ENCODE measurements around the gene RNF212.

Gene RNF212

GRCh38 chr4:1038948-1039492 lies 74.3 kb downstream of the RNF212 start:
- Mint-ChIP-seq H3K27me3 (peaks cover 6% of the 10 kb centered on the region), H3K27ac (no peak overlapping the region), H3K9me3 (peaks cover 4% of the 10 kb centered on the region), H3K36me3 (ENCODE audit: low read depth) (no peaks in the 10 kb centered on the region), H3K4me3 (no peak overlapping the region), H3K4me1 (peaks cover 2% of the 10 kb centered on the region)
- ATAC-seq: no peak
- no peak for DNase-seq

- DNase-seq (no peak), ATAC-seq (no peak)
- H3K36me3 Mint-ChIP-seq (ENCODE audit: low read depth): no peaks in the 10 kb centered on the region
- H3K9me3 Mint-ChIP-seq: no peaks in the 10 kb centered on the region
- no peak overlapping the region for H3K27ac Mint-ChIP-seq
- peaks cover 4% of the 10 kb centered on the region for H3K27me3 Mint-ChIP-seq
- no peaks in the 10 kb centered on the region for H3K4me1 Mint-ChIP-seq
- H3K4me3 Mint-ChIP-seq: no peak overlapping the region
Measured at GRCh38 chr4:1036976-1037810, 76.2 kb downstream of the RNF212 start.

- Mint-ChIP-seq H3K27me3 (peaks cover 2% of the 10 kb centered on the region), H3K4me1 (no peaks in the 10 kb centered on the region), H3K9me3 (no peaks in the 10 kb centered on the region), H3K27ac (no peak overlapping the region), H3K36me3 (ENCODE audit: low read depth) (no peaks in the 10 kb centered on the region), H3K4me3 (no peak overlapping the region)
- ATAC-seq: no peak
- DNase-seq: no peak
Measured at GRCh38 chr4:1036095-1036494, 77.3 kb downstream of the RNF212 start.

- Mint-ChIP-seq H3K9me3 (no peaks in the 10 kb centered on the region), H3K36me3 (ENCODE audit: low read depth) (no peaks in the 10 kb centered on the region), H3K27ac (no peak overlapping the region), H3K4me3 (no peak overlapping the region), H3K27me3 (peaks cover 2% of the 10 kb centered on the region), H3K4me1 (no peaks in the 10 kb centered on the region)
- ATAC-seq: no peak
- no peak for DNase-seq
Measured at GRCh38 chr4:1035510-1035909, 77.9 kb downstream of the RNF212 start.

GRCh38 chr4:1033840-1034551 lies 79.4 kb downstream of the RNF212 start:
- ATAC-seq: no peak

GRCh38 chr4:1032861-1033260 lies 80.5 kb downstream of the RNF212 start:
- no peaks in the 10 kb centered on the region for H3K4me1 Mint-ChIP-seq
- peaks cover 2% of the 10 kb centered on the region for H3K27me3 Mint-ChIP-seq
- no peaks in the 10 kb centered on the region for H3K36me3 Mint-ChIP-seq (ENCODE audit: low read depth)
- H3K27ac Mint-ChIP-seq: no peak overlapping the region
- no peak for ATAC-seq
- no peaks in the 10 kb centered on the region for H3K9me3 Mint-ChIP-seq
- H3K4me3 Mint-ChIP-seq: no peak overlapping the region
- DNase-seq: no peak

More at GRCh38 chr4:1033840-1034551, 79.4 kb downstream of the RNF212 start:
- Mint-ChIP-seq H3K9me3 (no peaks in the 10 kb centered on the region), H3K27ac (no peak overlapping the region), H3K4me1 (no peaks in the 10 kb centered on the region), H3K27me3 (peaks cover 2% of the 10 kb centered on the region), H3K4me3 (no peak overlapping the region), H3K36me3 (ENCODE audit: low read depth) (no peaks in the 10 kb centered on the region)
- no peak for DNase-seq

- DNase-seq (no peak), ATAC-seq (no peak)
- no peaks in the 10 kb centered on the region for H3K9me3 Mint-ChIP-seq
- H3K36me3 Mint-ChIP-seq (ENCODE audit: low read depth): no peaks in the 10 kb centered on the region
- peaks cover 2% of the 10 kb centered on the region for H3K27me3 Mint-ChIP-seq
- no peaks in the 10 kb centered on the region for H3K4me1 Mint-ChIP-seq
- H3K4me3 Mint-ChIP-seq: no peak overlapping the region
- H3K27ac Mint-ChIP-seq: no peak overlapping the region
Measured at GRCh38 chr4:1031956-1032795, 81.2 kb downstream of the RNF212 start.

- DNase-seq (no peak), ATAC-seq (no peak)
- Mint-ChIP-seq H3K36me3 (ENCODE audit: low read depth) (no peaks in the 10 kb centered on the region), H3K9me3 (no peaks in the 10 kb centered on the region), H3K27ac (no peak overlapping the region), H3K4me1 (no peaks in the 10 kb centered on the region), H3K4me3 (no peak overlapping the region), H3K27me3 (peaks cover 2% of the 10 kb centered on the region)
Measured at GRCh38 chr4:1031346-1031745, 82.0 kb downstream of the RNF212 start.

GRCh38 chr4:1030559-1030958 lies 82.8 kb downstream of the RNF212 start:
- Mint-ChIP-seq H3K36me3 (ENCODE audit: low read depth) (no peaks in the 10 kb centered on the region), H3K4me3 (no peak overlapping the region), H3K27me3 (peaks cover 2% of the 10 kb centered on the region), H3K27ac (no peak overlapping the region), H3K4me1 (no peaks in the 10 kb centered on the region), H3K9me3 (no peaks in the 10 kb centered on the region)
- no peak for ATAC-seq
- DNase-seq: no peak

GRCh38 chr4:1030031-1030430 lies 83.3 kb downstream of the RNF212 start:
- H3K36me3 Mint-ChIP-seq (ENCODE audit: low read depth): no peaks in the 10 kb centered on the region
- H3K4me3 Mint-ChIP-seq: no peak overlapping the region
- H3K27ac Mint-ChIP-seq: no peak overlapping the region
- ATAC-seq (no peak), DNase-seq (no peak)
- peaks cover 2% of the 10 kb centered on the region for H3K27me3 Mint-ChIP-seq
- no peaks in the 10 kb centered on the region for H3K4me1 Mint-ChIP-seq
- H3K9me3 Mint-ChIP-seq: no peaks in the 10 kb centered on the region

GRCh38 chr4:1029529-1029928 lies 83.8 kb downstream of the RNF212 start:
- H3K27ac Mint-ChIP-seq: no peak overlapping the region
- H3K9me3 Mint-ChIP-seq: no peaks in the 10 kb centered on the region
- H3K27me3 Mint-ChIP-seq: peaks cover 2% of the 10 kb centered on the region
- no peak for ATAC-seq
- H3K4me1 Mint-ChIP-seq: no peaks in the 10 kb centered on the region
- no peak overlapping the region for H3K4me3 Mint-ChIP-seq
- no peak for DNase-seq
- H3K36me3 Mint-ChIP-seq (ENCODE audit: low read depth): no peaks in the 10 kb centered on the region

GRCh38 chr4:1028574-1029220 lies 84.7 kb downstream of the RNF212 start:
- no peaks in the 10 kb centered on the region for H3K9me3 Mint-ChIP-seq
- H3K4me3 Mint-ChIP-seq: no peak overlapping the region
- H3K36me3 Mint-ChIP-seq (ENCODE audit: low read depth): no peaks in the 10 kb centered on the region
- no peak overlapping the region for H3K27ac Mint-ChIP-seq
- H3K27me3 Mint-ChIP-seq: peaks cover 2% of the 10 kb centered on the region
- DNase-seq (no peak), ATAC-seq (no peak)
- H3K4me1 Mint-ChIP-seq: no peaks in the 10 kb centered on the region

- H3K27ac Mint-ChIP-seq: no peak overlapping the region
- no peaks in the 10 kb centered on the region for H3K36me3 Mint-ChIP-seq (ENCODE audit: low read depth)
- ATAC-seq (no peak), DNase-seq (no peak)
- H3K9me3 Mint-ChIP-seq: no peaks in the 10 kb centered on the region
- H3K4me3 Mint-ChIP-seq: no peak overlapping the region
- H3K27me3 Mint-ChIP-seq: peaks cover 2% of the 10 kb centered on the region
- no peaks in the 10 kb centered on the region for H3K4me1 Mint-ChIP-seq
Measured at GRCh38 chr4:1027915-1028238, 85.5 kb downstream of the RNF212 start.

- no peak overlapping the region for H3K4me3 Mint-ChIP-seq
- no peak for DNase-seq
- H3K9me3 Mint-ChIP-seq: no peaks in the 10 kb centered on the region
Measured at GRCh38 chr4:1027219-1027914, 86.0 kb downstream of the RNF212 start.

More at GRCh38 chr4:1027219-1027914, 86.0 kb downstream of the RNF212 start:
- no peak for ATAC-seq
- H3K36me3 Mint-ChIP-seq (ENCODE audit: low read depth): no peaks in the 10 kb centered on the region
- no peak overlapping the region for H3K27ac Mint-ChIP-seq
- no peaks in the 10 kb centered on the region for H3K4me1 Mint-ChIP-seq
- peaks cover 1% of the 10 kb centered on the region for H3K27me3 Mint-ChIP-seq
